ENCODE data around the gene MAT2B. TPM values are rescaled to one million over a fixed set of nuclear protein-coding genes. Genes with fewer than 3 reads are reported as not detected.

MAT2B gene
- total RNA-seq, 1 experiment from 2014 or later = 25.1 TPM

DNA sequence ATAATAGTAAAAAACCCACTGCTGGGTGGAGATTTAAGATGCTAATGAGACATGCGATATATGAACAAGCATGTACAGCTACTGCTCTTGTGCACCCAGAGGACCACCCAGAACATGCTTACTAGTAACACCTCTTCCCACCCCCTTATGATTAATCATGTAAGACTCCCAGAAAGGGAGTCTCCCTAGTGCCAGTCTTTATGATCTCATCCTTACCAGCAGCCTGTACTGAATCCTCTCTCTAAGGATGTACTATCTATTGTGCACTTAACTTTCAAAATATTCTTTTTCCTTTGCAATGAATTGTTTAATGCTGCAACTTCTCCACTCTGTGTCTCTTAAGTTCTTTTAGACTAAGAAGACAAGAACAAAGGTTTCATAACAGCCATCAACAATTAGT is 9.1 kb upstream of the MAT2B start:
- peaks cover 16% of the 10 kb centered on the region for H3K36me3 Mint-ChIP-seq (ENCODE audit: insufficient read depth, unreplicated experiment)
- no TSS peak for BruUV-seq (replicated peaks)
- intact Hi-C loops (cut with micrococcal nuclease; ENCODE audit: unreplicated experiment) = no loop called here
- Histone ChIP-seq H3K27me3 (replicated peaks; ENCODE audit: control insufficient read depth, insufficient read depth, low read length) (no peaks in the 10 kb centered on the region), H3K4me3 (ENCODE audit: low read depth, low read length) (no peak overlapping the region), H3K4me1 (no peaks in the 10 kb centered on the region), H3K36me3 (ENCODE audit: control insufficient read depth, insufficient read depth, low read length) (no peaks in the 10 kb centered on the region; the same call in 1 of the 2 replicates), H3K9me3 (no peaks in the 10 kb centered on the region)
- POLR2A ChIA-PET = no interaction called here
- TF ChIP-seq, protein P1, sequence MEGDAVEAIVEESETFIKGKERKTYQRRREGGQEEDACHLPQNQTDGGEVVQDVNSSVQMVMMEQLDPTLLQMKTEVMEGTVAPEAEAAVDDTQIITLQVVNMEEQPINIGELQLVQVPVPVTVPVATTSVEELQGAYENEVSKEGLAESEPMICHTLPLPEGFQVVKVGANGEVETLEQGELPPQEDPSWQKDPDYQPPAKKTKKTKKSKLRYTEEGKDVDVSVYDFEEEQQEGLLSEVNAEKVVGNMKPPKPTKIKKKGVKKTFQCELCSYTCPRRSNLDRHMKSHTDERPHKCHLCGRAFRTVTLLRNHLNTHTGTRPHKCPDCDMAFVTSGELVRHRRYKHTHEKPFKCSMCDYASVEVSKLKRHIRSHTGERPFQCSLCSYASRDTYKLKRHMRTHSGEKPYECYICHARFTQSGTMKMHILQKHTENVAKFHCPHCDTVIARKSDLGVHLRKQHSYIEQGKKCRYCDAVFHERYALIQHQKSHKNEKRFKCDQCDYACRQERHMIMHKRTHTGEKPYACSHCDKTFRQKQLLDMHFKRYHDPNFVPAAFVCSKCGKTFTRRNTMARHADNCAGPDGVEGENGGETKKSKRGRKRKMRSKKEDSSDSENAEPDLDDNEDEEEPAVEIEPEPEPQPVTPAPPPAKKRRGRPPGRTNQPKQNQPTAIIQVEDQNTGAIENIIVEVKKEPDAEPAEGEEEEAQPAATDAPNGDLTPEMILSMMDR (IDR thresholded peaks at IDR 0.05; ENCODE audit: insufficient read depth in 1 of 2, low read depth in 1 of 2, low read length in 1 of 2, severe bottlenecking in 1 of 2, unreplicated experiment in 1 of 2) = no peak
- CTCF ChIA-PET = no interaction called here
- H3K4me3 Mint-ChIP-seq (ENCODE audit: unreplicated experiment) = no peak overlapping the region
- no peaks in the 10 kb centered on the region for H3K9me3 Mint-ChIP-seq (ENCODE audit: unreplicated experiment)
- no peaks in the 10 kb centered on the region for H3K4me1 Mint-ChIP-seq (ENCODE audit: low read depth, unreplicated experiment)
- DNase-seq = no peak
- H3K27ac Mint-ChIP-seq (ENCODE audit: unreplicated experiment) = no peak overlapping the region
- no peaks in the 10 kb centered on the region for H3K27me3 Mint-ChIP-seq (ENCODE audit: insufficient read depth, unreplicated experiment)

DNA sequence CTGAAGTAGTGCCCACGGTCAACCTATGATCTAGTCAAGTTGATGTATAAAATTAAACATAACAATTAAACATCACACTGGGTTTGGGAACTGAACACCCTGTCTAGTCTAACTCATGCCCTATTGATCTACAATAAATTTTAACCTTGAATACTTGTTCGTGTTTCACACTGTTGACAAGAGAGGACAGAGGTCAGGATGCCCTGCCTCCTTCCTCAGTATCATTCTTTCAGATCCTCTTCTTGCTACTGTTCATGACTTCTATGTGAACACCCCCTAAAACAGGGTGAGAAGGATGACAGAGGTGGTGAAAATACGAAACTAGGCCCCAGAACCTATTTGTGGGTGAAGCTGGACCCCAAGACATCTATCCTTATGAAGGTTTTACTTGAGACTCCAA is 8.1 kb upstream of the MAT2B start:
- H3K27ac Mint-ChIP-seq (ENCODE audit: unreplicated experiment) = no peak overlapping the region
- ChIA-PET CTCF (no interaction called here), POLR2A (no interaction called here)
- DNase-seq = no peak
- TF ChIP-seq, protein P1 (IDR thresholded peaks at IDR 0.05; ENCODE audit: insufficient read depth in 1 of 2, low read depth in 1 of 2, low read length in 1 of 2, severe bottlenecking in 1 of 2, unreplicated experiment in 1 of 2) = no peak
- H3K9me3 Mint-ChIP-seq (ENCODE audit: unreplicated experiment) = no peaks in the 10 kb centered on the region
- H3K9me3 ChIP-seq = no peaks in the 10 kb centered on the region
- H3K4me3 ChIP-seq (ENCODE audit: low read depth, low read length) = no peak overlapping the region
- no peaks in the 10 kb centered on the region; the same call in 1 of the 2 replicates for H3K36me3 ChIP-seq (ENCODE audit: control insufficient read depth, insufficient read depth, low read length)
- H3K27me3 Mint-ChIP-seq (ENCODE audit: insufficient read depth, unreplicated experiment) = no peaks in the 10 kb centered on the region
- no peaks in the 10 kb centered on the region for H3K4me1 ChIP-seq
- H3K27me3 ChIP-seq (replicated peaks; ENCODE audit: control insufficient read depth, insufficient read depth, low read length) = no peaks in the 10 kb centered on the region
- no TSS peak for BruUV-seq (replicated peaks)
- peaks cover 7% of the 10 kb centered on the region for H3K36me3 Mint-ChIP-seq (ENCODE audit: insufficient read depth, unreplicated experiment)
- intact Hi-C loops (cut with micrococcal nuclease; ENCODE audit: unreplicated experiment) = no loop called here
- no peak overlapping the region for H3K4me3 Mint-ChIP-seq (ENCODE audit: unreplicated experiment)
- H3K4me1 Mint-ChIP-seq (ENCODE audit: low read depth, unreplicated experiment) = no peaks in the 10 kb centered on the region

DNA sequence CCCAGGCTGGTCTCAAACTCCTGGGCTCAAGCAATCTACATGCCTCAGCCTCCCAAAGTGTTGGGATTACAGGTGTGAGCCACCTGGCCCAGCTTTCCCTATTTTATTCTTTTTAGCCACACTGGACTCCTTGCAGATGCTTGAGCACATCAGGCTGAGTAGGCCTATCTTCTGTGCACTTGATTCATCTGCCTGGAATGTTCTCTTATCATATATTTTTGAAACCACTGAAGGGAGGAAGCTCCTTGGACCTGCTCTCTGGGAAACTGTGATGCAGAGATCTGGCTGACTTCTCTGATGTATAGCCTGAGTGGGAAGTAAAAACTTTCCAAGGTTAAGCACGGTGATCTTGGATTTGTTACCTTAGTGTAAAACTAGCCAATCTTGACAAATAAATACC is 6.5 kb upstream of the MAT2B start:
- Histone ChIP-seq H3K27me3 (replicated peaks; ENCODE audit: control insufficient read depth, insufficient read depth, low read length) (no peaks in the 10 kb centered on the region), H3K4me3 (ENCODE audit: low read depth, low read length) (no peak overlapping the region), H3K4me1 (0 out of 2 replicates have a peak, but pooled peaks cover 4% of the 10 kb centered on the region), H3K9me3 (no peaks in the 10 kb centered on the region), H3K36me3 (ENCODE audit: control insufficient read depth, insufficient read depth, low read length) (no peaks in the 10 kb centered on the region)
- Mint-ChIP-seq H3K27ac (ENCODE audit: unreplicated experiment) (no peak overlapping the region), H3K4me3 (ENCODE audit: unreplicated experiment) (no peak overlapping the region), H3K36me3 (ENCODE audit: insufficient read depth, unreplicated experiment) (no peaks in the 10 kb centered on the region), H3K27me3 (ENCODE audit: insufficient read depth, unreplicated experiment) (no peaks in the 10 kb centered on the region), H3K9me3 (ENCODE audit: unreplicated experiment) (no peaks in the 10 kb centered on the region), H3K4me1 (ENCODE audit: low read depth, unreplicated experiment) (no peaks in the 10 kb centered on the region)
- TF ChIP-seq, protein P1 (IDR thresholded peaks at IDR 0.05; ENCODE audit: insufficient read depth in 1 of 2, low read depth in 1 of 2, low read length in 1 of 2, severe bottlenecking in 1 of 2, unreplicated experiment in 1 of 2) = no peak
- intact Hi-C loops (cut with micrococcal nuclease; ENCODE audit: unreplicated experiment) = no loop called here
- DNase-seq = peak in 1 of 2 experiments; percentile 8
- no TSS peak for BruUV-seq (replicated peaks)
- ChIA-PET POLR2A (interaction anchor here (0.8 kb wide), 1 partner anchor 39 kb away, joined by 3 read pairs; the partner anchor contains the start of genes HMMR and NUDCD2), CTCF (no interaction called here)

Measured in Caco-2 (cell line).